Measurements from ENCODE around the gene ASPM. TPM values are rescaled to one million over a fixed set of nuclear protein-coding genes. Genes with fewer than 3 reads are reported as not detected.

ASPM gene
- total RNA-seq, 1 experiment from 2014 or later, result 29.9 TPM

DNA sequence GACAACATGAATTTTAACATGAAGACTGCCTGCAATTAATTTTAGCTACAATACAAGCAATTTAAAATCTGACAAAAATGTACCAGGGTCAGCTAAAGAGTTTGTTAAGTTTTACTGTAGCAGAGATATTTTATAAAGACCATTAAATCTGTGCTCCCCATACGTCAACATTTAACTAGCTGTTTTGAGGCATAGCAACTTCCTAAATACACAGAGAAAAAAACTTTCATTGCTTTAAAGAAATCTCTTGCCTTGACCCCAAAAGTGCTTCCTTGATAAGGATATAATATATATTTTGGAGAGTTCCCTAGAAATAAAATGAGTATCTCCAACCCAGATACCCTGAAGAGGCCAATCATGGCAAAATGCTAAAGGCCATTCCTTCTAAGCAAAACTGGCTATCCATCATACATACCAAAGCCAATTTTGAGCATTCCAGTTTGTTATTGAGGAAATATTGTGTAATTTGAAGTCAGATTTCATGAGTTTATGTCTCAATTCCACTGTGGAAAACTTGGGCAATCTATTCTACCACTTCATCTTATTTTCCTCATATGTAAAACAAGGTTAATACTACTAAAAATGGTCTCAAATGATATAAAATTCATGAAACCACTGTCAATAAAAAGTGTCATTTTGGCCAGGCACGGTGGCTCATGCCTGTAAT is 19.1 kb downstream of the ASPM start:
- no peaks in the 10 kb centered on the region for H3K9me2 ChIP-seq (ENCODE audit: insufficient read depth)
- H3K9me3 ChIP-seq (ENCODE audit: control insufficient read depth in 1 of 2, insufficient read depth in 1 of 2, low read depth in 1 of 2, low read length in 2 of 2), result no peaks in the 10 kb centered on the region
- intact Hi-C loops (cut with micrococcal nuclease), result no loop called here
- H3K4me3 ChIP-seq (replicated peaks in 1 of 2; ENCODE audit: low read depth in 1 of 2, low read length in 2 of 2), result no peak overlapping the region
- H3K4me1 ChIP-seq (ENCODE audit: control insufficient read depth in 1 of 2, insufficient read depth in 2 of 2, low read length in 2 of 2), result no peaks in the 10 kb centered on the region
- no peak overlapping the region for H2AFZ ChIP-seq (ENCODE audit: low read depth, low read length, poor library complexity, severe bottlenecking)
- ChIA-PET POLR2A (no interaction called here), RAD21 (ENCODE audit: low non-redundant PET in 1 of 2, low total read pairs in 2 of 2, uncharacterized antibody in 2 of 2, unreplicated experiment in 2 of 2) (no interaction called here), CTCF (no interaction called here)
- no peaks in the 10 kb centered on the region for H4K20me1 ChIP-seq (ENCODE audit: insufficient read depth)
- H3K27ac ChIP-seq (ENCODE audit: low read depth, low read length), result no peak overlapping the region
- peaks cover 10% of the 10 kb centered on the region for H3K79me2 ChIP-seq (ENCODE audit: insufficient read depth, low read length)
- ATAC-seq (no peak), DNase-seq (ENCODE audit: low read depth, low spot score) (no peak)
- TF ChIP-seq ZNF274 (IDR thresholded peaks at IDR 0.05; ENCODE audit: low read depth, low read length) (no peak), EZH2phosphoT487 (IDR thresholded peaks at IDR 0.05; ENCODE audit: borderline replicate concordance) (no peak), JUND (IDR thresholded peaks at IDR 0.05) (no peak), YY1 (IDR thresholded peaks at IDR 0.05; ENCODE audit: extremely low read depth, insufficient replicate concordance, low read depth, low read length) (no peak), ZFX (IDR thresholded peaks at IDR 0.05) (no peak), ELF1 (IDR thresholded peaks at IDR 0.05; ENCODE audit: borderline replicate concordance, low read depth) (no peak), TCF7L2 (IDR thresholded peaks at IDR 0.05; ENCODE audit: borderline replicate concordance, extremely low read depth, insufficient read depth, insufficient read length) (no peak), POLR2AphosphoS5 (IDR thresholded peaks at IDR 0.05; ENCODE audit: low read depth, low read length) (no peak), SP1 (IDR thresholded peaks at IDR 0.05; ENCODE audit: low read depth) (no peak), CEBPB (IDR thresholded peaks at IDR 0.05; ENCODE audit: low read depth) (no peak), EGR1 (IDR thresholded peaks at IDR 0.05; ENCODE audit: low read depth) (no peak), RAD21 (IDR thresholded peaks at IDR 0.05; ENCODE audit: low read depth) (no peak), CBX3 (IDR thresholded peaks at IDR 0.05; ENCODE audit: low read depth) (no peak), EZH2 (IDR thresholded peaks at IDR 0.05) (no peak), FOSL1 (IDR thresholded peaks at IDR 0.05; ENCODE audit: low read depth) (no peak)
- TF ChIP-seq, protein P1, sequence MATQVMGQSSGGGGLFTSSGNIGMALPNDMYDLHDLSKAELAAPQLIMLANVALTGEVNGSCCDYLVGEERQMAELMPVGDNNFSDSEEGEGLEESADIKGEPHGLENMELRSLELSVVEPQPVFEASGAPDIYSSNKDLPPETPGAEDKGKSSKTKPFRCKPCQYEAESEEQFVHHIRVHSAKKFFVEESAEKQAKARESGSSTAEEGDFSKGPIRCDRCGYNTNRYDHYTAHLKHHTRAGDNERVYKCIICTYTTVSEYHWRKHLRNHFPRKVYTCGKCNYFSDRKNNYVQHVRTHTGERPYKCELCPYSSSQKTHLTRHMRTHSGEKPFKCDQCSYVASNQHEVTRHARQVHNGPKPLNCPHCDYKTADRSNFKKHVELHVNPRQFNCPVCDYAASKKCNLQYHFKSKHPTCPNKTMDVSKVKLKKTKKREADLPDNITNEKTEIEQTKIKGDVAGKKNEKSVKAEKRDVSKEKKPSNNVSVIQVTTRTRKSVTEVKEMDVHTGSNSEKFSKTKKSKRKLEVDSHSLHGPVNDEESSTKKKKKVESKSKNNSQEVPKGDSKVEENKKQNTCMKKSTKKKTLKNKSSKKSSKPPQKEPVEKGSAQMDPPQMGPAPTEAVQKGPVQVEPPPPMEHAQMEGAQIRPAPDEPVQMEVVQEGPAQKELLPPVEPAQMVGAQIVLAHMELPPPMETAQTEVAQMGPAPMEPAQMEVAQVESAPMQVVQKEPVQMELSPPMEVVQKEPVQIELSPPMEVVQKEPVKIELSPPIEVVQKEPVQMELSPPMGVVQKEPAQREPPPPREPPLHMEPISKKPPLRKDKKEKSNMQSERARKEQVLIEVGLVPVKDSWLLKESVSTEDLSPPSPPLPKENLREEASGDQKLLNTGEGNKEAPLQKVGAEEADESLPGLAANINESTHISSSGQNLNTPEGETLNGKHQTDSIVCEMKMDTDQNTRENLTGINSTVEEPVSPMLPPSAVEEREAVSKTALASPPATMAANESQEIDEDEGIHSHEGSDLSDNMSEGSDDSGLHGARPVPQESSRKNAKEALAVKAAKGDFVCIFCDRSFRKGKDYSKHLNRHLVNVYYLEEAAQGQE (IDR thresholded peaks at IDR 0.05; ENCODE audit: low read depth), result no peak
- TF ChIP-seq, protein P2, sequence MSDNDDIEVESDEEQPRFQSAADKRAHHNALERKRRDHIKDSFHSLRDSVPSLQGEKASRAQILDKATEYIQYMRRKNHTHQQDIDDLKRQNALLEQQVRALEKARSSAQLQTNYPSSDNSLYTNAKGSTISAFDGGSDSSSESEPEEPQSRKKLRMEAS (IDR thresholded peaks at IDR 0.05), result no peak
- TF ChIP-seq, protein P3, sequence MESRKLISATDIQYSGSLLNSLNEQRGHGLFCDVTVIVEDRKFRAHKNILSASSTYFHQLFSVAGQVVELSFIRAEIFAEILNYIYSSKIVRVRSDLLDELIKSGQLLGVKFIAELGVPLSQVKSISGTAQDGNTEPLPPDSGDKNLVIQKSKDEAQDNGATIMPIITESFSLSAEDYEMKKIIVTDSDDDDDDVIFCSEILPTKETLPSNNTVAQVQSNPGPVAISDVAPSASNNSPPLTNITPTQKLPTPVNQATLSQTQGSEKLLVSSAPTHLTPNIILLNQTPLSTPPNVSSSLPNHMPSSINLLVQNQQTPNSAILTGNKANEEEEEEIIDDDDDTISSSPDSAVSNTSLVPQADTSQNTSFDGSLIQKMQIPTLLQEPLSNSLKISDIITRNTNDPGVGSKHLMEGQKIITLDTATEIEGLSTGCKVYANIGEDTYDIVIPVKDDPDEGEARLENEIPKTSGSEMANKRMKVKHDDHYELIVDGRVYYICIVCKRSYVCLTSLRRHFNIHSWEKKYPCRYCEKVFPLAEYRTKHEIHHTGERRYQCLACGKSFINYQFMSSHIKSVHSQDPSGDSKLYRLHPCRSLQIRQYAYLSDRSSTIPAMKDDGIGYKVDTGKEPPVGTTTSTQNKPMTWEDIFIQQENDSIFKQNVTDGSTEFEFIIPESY (IDR thresholded peaks at IDR 0.05; ENCODE audit: extremely low read depth, insufficient replicate concordance, low read length), result no peak
- TF ChIP-seq, protein P4, sequence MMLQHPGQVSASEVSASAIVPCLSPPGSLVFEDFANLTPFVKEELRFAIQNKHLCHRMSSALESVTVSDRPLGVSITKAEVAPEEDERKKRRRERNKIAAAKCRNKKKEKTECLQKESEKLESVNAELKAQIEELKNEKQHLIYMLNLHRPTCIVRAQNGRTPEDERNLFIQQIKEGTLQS (IDR thresholded peaks at IDR 0.05), result no peak
- peaks cover 36 to 38% of the 10 kb centered on the region in 2 experiments; a peak in 3 of 4 replicates for H3K36me3 ChIP-seq (ENCODE audit: control insufficient read depth in 1 of 2, insufficient read depth in 2 of 2, low read length in 2 of 2)
- BruUV-seq (replicated peaks), result no TSS peak
- no peak overlapping the region for H3K4me2 ChIP-seq (ENCODE audit: low read length)
- no peak overlapping the region for H3K9ac ChIP-seq (ENCODE audit: low read length)
- H3K27me3 ChIP-seq (ENCODE audit: insufficient read depth, low read length), result no peaks in the 10 kb centered on the region

Data from HCT116 (cell line).